ENCODE measurements around the gene RNF5.
"Not testable (repeated sequence)": the region's sequence is repeated elsewhere in the genome, so short reads cannot be mapped to it uniquely, and the experiment has no call there.

RNF5 gene

DNA sequence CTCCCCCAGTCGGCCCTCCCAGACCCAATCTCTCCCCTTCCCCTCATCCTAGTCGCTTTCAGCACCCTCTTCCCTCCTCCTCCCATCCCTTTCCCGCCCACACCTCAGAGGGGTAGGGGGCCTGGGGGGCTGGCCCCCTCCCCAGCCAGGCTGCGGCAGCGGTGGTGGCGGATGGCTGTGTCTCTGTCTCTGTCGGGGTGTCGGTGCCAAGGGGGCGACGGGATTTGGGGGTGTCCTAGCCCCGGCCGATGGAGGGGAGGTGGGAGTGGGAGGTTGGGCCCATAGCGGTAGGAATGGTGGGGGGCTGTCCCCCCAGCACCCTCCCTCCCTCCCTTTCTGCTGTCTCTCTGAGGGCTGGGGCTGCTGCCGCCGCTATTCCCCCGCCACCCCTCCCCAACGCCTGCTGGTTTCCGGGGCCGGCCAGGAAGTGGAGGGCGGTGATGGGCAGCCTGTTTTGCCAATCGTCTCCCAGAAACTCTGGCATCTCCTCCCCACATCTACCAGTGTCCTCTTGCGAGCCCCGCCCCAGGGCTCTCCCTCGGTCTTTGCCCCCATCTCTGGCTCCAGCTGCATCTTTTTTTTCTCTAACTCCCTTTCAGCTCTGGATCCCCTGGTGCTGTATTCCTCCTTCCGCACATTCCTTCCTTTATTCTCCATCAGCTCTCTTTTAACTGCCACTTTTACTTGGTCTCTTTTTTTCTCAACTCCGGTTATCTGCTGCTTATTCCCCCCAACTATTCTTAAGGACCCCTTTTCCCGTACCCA is 2.3 kb upstream of the RNF5 start, which contains the start of gene AGPAT1:
Gene AGPAT1, minus strand, starts transcription at position 374 of the 765 bp plus-strand sequence. CDS start 4,588 bp downstream, outside the sequence.
- peak; percentile 93 to 95 (median 93) for DNase-seq (ENCODE audit: low read depth in 3 of 3)

DNA sequence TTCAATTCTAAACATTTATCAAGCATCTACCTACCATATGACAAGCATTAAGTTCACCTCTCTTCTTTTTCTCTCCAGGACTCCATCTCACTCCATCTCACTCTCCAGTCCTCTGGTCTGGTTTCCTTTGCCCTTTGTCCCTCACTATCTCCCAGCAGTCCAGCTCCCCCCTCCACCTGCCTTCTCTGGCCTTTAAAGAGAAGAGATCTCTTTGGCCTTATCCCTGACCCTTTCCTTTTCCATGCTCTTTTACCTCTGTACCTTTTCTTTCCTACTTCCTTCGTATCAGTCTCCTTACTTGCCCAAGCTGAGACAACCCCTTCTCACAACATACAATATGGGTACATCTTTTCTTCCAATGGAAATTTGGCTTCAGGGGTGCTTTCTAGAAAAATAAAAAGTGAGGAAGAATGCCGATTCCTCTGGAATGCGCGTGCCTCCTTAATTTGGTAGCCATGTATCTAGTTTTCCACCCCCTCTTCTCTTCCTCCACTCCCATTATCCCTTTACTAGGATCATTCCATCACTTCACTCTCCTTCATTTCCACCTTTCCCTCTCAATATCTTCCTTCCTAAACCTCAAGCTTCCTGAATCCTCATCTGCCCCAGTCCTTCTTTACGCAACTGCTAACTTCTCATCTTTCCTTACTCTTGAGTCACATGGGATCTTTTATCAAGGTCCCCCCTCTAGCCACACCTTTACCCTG is 1.6 kb upstream of the RNF5 start:
- no peak for DNase-seq (ENCODE audit: low read depth in 3 of 3)

DNA sequence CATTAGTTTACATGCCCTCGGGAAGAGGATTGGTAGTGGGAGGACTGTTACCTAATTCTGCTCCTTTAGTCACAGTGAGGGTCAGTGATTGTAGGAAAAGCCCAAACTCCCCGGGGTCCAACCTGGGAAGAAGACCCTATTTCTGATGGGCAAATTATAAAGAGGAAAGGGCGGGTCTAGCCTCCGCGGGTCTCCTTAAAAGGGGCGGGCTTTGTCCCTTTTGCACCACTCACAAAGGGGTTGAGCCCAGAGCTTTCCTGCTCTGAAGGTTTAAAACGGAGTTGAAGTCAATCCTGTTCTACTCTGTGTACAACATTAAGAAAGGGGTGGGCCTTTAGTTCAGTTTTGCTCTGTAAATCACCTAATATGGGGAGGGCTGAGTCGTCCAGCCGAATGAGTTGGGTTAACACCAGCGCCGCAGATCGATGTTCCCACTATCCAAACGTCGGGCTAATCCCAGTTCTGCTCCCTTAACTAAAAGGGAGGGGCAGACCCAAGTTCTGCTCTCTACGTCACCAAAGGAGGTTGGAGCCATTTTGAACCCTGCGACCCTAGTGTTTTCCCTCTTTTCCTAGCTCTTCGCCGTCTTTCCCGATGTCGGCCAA is 920 bp upstream of the RNF5 start:
- DNase-seq (ENCODE audit: low read depth in 3 of 3), result no peak

DNA sequence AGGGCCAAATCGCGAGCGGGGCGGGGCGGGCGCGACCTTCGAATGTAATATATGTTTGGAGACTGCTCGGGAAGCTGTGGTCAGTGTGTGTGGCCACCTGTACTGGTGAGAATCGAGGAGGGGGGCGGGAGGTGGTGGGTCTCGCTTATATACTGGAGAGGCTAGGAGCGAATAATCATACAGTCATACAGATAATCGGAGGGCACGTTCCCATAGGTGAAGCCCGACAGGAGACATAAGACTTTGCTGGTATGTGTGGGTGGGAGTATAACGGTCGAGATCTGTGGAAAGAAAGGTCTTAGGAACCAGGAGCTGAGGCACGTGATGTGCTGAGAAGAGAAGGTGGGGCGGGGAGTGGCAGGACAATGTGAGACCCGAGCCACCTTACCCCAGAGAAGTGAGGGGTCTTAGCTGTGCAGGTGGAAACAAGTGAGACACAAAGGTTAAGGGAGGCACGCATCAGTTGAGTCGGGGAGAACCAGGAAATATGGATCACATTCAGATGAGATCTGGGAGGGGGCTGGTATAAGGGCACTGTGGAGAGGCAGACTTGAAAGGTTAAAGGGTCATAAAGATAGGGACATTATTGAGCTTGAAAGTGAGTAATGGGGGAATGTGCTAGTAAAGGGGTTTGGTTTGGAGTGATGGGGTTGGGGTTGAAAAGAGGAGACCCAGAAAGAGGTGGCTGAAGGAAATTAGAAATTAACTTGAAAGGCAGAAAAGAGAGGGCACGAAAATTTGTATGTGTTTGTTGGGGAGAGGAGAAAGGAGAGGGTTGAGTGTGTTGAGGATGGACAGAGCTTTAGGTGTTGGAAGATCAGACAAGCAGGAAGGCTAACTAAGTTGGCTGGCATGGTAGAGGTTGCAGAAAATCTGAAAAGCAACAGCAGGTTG is 589 bp downstream of the RNF5 start:
- no peak for DNase-seq (ENCODE audit: low read depth in 3 of 3)

DNA sequence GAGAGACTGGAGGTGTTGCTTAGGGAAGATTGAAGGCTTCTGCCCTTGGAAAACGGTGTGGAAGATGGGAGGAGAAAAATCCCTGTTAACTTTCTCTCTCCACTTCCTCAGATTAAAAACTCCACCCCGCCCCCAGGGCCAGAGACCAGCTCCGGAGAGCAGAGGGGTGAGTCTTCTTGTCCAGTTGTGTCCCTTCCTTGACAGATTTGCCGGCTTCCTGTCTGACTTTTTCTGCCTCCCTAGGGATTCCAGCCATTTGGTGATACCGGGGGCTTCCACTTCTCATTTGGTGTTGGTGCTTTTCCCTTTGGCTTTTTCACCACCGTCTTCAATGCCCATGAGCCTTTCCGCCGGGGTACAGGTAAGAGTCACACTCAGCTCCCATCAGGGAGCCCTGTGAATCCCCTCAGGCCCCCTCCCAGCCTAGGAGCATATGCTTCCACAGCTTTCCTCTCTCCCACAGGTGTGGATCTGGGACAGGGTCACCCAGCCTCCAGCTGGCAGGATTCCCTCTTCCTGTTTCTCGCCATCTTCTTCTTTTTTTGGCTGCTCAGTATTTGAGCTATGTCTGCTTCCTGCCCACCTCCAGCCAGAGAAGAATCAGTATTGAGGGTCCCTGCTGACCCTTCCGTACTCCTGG is 1.7 kb downstream of the RNF5 start:
- no peak for DNase-seq (ENCODE audit: low read depth in 3 of 3)

DNA sequence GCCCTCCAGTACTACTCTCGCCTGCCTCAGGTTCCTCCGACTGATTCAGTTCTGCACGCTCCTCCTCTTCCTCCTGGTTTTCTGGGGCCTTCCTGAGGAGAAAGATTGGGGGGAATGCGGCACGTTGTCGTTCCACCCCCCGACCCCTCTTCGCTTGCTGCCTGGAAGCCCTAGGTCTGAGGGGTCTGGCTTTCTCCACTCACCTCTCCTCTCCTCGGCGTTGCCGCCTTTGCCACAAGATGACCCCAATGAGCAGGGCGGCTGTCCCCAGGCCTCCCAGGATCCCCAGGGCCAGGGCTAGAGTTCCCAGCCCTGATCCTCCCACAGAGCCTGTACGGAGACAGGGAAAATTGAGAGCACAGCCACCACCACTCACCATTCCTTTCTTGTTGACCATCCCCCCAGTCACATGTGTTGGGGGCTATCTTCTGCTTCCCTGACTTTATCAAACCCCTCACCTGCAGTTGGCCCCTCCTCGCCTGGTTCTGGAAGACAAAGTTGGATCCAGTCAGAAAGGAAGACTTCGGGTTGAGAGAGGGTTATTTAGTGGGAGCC is 3.0 kb downstream of the RNF5 start:
- DNase-seq (ENCODE audit: low read depth in 3 of 3), result no peak

DNA sequence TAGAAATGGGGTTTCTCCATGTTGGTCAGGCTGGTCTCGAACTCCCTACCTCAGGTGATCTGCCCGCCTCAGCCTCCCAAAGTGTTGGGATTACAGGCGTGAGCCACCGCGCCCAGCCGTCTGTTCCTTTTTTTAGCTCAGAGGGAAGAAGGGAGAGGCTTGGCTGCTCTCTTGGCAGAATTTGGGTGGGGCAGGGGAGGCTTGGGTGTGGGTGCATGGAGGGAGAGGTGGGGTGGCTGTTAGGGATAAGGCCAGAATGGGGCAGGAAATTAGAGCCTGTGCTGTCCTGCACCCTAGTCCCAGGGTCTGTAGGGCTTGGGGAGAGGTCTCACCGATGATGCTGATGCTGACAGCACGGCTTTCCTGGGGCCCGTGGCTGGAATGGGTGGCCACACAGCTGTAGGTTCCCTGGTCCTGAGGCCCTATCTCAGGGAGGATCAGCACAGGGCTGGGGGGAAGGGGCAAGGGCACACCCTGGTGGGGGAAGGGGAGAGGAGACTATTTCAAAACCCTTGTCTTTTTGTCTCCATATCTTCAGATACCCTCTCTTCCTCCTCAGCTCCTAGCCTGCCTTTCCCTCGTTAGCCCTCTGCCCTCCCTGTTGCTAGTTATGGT is 3.8 kb downstream of the RNF5 start:
- DNase-seq (ENCODE audit: low read depth in 3 of 3), result no peak

DNA sequence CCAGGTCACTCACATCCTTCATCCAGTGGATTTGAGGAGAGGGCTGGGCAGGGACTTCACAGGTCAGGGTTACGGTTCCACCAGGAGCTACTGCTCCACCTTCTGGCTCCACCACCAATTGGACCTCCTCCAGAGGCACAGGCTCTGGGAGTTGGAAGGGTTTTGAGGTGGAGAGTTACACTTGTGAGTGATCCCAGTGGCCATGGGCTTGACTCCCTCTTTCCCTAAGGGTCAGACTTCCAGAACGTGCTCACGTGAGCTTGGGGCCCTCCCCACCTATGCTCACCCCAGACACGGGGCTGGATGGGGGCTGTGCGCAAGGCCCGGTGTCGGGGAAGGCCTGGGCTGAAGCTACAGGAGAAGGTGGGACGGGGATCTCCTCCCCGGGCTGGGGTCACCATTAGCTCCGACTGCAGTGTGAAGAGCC is 4.4 kb downstream of the RNF5 start:
- no peak for DNase-seq (ENCODE audit: low read depth in 3 of 3)

DNA sequence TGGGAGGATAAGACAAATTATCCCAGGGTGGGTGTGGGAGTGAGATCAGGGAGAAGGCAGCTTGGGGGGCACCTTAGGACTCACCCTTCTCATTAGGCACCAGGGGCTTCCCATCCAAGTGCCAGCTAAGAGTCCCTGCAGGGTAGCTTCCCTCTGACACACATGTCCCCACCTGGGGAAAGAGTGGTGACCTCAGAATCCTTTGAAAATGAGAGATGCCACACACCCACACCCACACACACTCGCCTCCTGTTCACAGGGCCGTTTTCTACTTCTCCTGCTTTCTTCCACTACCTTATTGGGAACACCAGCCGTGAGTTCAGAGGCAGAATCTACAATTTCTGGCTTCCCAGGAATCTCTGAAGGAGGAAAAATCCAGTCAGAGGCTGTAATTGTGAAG is 4.8 kb downstream of the RNF5 start:
- DNase-seq (ENCODE audit: low read depth in 3 of 3), result no peak

DNA sequence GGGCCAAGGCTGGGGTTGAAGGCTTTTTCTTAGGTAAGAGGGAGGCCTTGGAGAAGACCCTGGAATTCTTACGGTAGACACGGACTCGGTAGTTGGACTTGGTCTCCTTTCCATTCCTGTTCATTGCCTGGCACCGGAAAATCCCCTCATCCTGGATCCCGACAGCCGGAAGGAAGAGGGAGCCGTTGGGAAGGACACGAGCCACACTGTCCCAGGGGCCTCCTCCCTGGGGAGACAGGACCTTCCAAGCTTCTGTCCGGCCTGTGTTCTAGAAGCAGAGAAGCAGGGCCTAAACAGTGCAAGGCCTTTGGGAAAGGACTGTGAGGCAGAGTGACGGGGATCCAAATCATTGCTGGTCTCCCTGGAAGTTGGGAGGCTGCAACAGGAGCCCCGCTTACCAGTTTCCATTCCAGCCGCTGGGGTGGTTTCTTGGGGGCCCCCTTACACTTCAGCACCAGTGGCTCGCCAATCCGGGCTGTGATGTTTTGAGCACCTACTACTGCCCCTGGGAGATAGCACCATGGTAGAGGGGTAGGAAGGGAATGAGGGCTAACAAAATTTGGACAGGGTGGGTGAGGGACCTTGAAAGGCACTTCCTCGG is 5.4 kb downstream of the RNF5 start:
- no peak for DNase-seq (ENCODE audit: low read depth in 3 of 3)

DNA sequence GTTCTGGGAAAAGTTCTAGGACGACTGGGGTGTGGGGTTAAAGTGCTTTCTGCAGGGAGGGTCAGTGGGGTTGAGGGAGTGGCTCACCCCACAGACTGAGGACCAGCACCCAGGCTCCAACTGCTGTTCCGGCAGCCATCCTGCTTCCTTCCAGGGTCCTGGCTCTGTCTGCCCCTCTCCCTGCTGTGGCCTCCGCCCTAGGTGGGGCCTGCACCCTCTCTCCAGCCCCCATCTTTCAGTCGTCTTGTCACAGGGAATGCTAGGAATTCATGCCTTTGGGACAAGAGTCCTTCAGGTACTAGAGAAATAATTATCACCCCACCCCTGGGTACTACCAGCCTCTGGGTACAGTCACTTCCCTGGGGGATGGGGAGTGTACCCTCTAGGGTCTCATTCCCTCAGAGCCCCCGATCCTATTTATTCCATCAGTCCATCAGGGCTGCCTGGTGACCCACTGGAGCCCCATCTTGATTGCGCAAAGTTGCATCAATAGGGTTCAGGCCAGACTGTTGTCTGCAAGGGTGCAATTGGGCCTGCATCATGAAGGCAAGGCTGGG is 6.0 kb downstream of the RNF5 start, which contains the start of gene AGER:
Gene AGER, minus strand, starts transcription at position 170 of the 557 bp plus-strand sequence. Its CDS starts 31 bp downstream, at position 139.
- no peak for DNase-seq (ENCODE audit: low read depth in 3 of 3)

DNA sequence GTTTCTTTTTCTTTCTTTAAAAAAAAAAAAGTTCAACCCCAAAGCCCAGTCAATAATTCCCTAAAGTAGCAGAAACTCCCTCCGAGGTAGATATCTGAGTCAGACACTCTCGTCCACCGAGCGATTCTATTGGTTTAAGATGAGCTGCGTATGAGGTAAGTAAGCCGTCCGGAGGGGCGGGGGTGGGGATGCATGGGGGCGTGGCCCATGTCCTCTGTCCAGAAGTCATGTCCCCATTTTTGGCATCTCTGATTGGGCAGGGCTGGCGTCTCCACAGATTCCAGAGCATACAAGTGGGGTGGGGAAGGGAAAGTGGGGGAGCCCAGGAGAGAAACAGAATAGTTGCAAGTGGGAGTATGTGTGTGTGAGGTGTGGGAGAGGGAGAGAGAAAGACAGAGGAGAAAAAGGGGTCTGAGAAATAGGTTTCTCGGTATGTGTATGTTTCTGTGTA is 7.5 kb downstream of the RNF5 start:
- DNase-seq (ENCODE audit: low read depth in 3 of 3), result peak in 1 of 3 donors; percentile 34

DNA sequence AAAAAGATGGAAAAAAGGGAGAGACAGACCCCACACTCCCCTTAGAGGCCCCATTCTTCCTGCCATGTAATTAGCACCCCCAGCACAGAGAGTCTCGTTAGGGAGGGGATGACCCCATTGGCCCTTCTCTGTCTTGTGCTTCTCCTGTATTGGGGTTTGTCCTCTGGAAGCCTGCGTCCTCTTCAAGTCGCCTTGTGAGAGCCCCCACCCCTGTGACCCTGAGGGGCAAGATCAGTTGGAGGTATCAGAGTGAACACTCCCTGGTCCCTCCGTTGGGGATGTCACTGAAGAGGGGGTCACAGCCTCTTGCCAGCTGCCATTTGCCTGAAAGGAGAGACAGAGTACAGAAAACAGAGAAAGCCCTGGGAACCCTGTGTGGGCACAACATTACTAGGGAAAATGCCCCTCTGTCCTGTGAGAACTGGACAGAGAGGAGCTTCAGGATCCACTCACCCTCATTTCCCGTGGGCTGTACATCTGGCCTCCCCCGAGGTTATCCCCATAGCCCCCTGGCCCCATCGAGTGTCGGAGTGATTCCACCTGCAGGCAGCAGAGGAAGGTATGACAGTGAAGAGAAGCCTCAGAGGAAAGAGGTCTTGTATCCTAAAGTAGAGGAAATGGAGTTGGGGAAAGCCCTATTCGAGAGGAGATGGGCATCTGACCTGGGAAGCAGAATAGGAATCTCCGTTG is 8.1 kb downstream of the RNF5 start:
- not testable (repeated sequence) for DNase-seq (ENCODE audit: low read depth in 3 of 3)

DNA sequence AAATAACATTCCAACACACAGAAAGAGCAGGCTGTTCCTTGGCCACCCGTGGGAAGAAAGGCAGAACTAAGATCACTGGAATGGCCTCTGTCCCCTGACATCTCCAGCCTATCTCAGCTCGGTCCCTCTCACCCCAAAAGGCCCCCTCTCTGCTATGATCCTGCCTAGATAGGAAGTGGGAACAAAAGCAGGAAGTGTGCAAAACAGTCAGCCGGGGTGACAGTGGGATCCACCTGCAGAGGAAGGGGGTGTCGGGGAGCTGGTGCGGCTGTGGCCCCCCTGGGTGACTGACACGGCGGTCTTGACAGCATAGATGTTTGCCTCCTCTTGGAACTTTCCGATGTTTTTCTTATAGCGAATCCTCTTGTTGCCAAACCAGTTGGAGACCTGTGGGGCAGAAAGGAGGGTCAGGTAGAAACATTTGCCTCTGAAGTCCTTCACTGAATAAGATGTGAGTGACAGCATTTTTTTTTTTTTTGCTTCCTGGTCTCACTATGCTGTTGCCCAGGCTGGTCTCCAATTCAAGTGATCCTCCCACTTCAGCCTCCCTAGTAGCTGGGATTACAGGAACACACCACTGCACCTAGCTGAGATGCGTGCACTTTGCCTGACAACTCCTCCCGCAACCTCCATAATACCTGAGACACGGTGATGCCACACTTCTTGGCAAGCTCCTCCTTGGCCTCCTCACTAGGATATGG is 9.0 kb downstream of the RNF5 start:
- DNase-seq (ENCODE audit: low read depth in 3 of 3), result no peak

DNA sequence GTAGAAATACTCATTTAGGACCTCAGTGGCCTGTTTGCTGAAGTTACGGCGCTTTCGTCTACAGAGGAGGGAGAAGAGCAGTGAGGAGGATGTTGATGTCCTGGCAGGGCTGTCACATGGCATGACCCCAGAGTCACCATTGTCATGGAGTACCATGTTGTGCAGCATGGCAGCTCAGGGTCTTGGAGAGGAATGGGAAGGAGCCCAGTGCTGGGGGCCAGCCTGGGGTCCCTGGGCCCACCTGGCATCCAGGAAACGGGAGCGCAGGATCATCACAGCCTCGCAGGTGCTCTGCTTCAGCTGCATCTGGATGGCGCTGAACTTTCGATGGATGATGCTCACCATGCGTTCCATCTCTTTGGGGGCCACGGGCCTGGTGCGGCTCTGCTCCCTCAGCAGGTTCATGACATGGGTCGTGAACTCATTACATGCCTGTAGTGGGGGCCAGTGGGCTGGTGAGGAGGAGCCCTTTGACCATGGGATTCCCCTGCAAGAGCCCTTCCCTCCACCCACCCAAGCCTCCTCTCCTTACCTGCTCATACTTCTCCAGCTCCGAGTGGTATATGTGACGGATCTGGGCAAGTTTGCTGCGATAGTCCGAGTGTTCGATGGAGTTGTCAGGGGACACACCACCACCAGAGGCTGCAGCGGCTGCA is 9.6 kb downstream of the RNF5 start:
- not testable (repeated sequence) for DNase-seq (ENCODE audit: low read depth in 3 of 3)

DNA sequence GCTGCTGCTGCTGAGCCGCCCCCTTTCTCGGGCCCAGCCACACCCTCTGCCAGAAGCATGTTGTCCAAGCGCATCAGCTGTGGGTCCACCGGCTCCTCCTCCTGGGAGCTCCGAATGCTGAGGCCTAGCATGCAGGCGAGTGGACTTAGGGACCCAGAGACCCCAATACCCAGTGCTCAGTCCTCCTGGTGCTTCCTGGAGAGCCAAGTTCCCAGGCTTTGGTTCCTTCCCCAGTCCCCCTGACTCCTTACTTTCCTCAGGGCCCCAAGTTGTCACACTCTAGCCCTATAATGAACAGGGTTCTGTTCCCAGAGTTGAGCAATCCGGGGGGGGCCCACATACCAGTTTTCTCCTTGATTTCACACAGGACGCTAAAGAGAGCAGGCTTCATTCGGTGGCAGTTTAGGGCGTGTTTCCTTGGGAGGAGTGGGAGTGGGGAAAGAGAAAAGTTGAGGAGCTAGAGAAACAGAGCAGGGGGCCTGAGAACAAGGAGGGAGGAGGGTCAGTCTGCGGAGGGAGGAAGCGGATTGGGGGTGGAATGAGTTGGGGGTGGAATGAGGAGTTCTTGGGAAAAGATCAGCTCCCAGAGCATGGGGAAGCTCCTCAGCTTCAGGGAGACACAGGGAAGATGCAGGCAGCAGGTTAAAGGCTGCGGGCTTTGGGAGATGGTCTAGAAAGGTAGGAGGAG is 10.3 kb downstream of the RNF5 start:
- no peak for DNase-seq (ENCODE audit: low read depth in 3 of 3)

Measured in stimulated activated CD4-positive, alpha-beta T cell treated with anti-CD3 and anti-CD28 coated beads, TNF-alpha, amount 100 ng/mL, for 48 hours (primary cell).